Urinary bladder (tissue), 4 donors: ENCODE data around the gene ZNF467. TPM values are rescaled to one million over a fixed set of nuclear protein-coding genes. Genes with fewer than 3 reads are reported as not detected.
A peak's percentile ranks its signal among the peaks of the same experiment; 100 is the strongest.

ENCODE experiments used
- DNase-seq: peaks from one replicate; pipeline ENCODE4 v3.0.0-alpha.2; 2015; ENCODE audit errors: extremely low spot score
- H3K27ac ChIP-seq: one replicate; pipeline ENCODE4 v1.5.1; 2013; ENCODE audit warnings: low read depth, mild to moderate bottlenecking, moderate library complexity
- H3K36me3 ChIP-seq: one replicate; pipeline ENCODE4 v1.6.1; 2013; ENCODE audit warnings: mild to moderate bottlenecking, moderate library complexity; ENCODE audit not compliant: insufficient read depth
- H3K4me1 ChIP-seq: one replicate; pipeline ENCODE4 v1.6.1; 2013; ENCODE audit warnings: mild to moderate bottlenecking, moderate library complexity; ENCODE audit not compliant: insufficient read depth
- H3K4me3 ChIP-seq: one replicate; pipeline ENCODE4 v1.5.1; 2013; ENCODE audit warnings: low read depth, low read length
- WGBS: extraction: QIAGEN DNeasy Blood & Tissue Kit; methylation state at CpG from one replicate; pipeline ENCODE4 v1.1.7; 2013; 5-methylcytosine and 5-hydroxymethylcytosine counted together
- polyA plus RNA-seq: library from polyadenylated mRNA; stranded (reverse); fragments of 200-250 nt; gene quantifications from one replicate; pipeline ENCODE4 v1.2.3, GENCODE V29; 2013
- total RNA-seq: library from RNA; depleted of rRNA; stranded (reverse); fragments of >200 nt; gene quantifications from one replicate; pipeline ENCODE4 v1.2.3, GENCODE V29; 2014
- donor health status: healthy with polysubstance abuse.
- donor health status: healthy.

The ZNF467 gene
- total and polyA plus RNA-seq, 2 donors: 2.1 to 9.5 TPM

- no peak overlapping the region for H3K27ac ChIP-seq
- H3K4me1 ChIP-seq: no peaks in the 10 kb centered on the region
- 73% methylated on average over 19 of the region's 19 CpGs for WGBS
- DNase-seq: no peak
- no peak overlapping the region for H3K4me3 ChIP-seq
- H3K36me3 ChIP-seq: no peaks in the 10 kb centered on the region
Measured at GRCh38 chr7:149777551-149778326, 4.4 kb upstream of the ZNF467 start.

GRCh38 chr7:149776848-149777407, 3.5 kb upstream of the ZNF467 start:
- Histone ChIP-seq H3K27ac (no peak overlapping the region), H3K36me3 (no peaks in the 10 kb centered on the region), H3K4me1 (no peaks in the 10 kb centered on the region), H3K4me3 (no peak overlapping the region)
- no peak for DNase-seq
- 76% methylated on average over 13 of the region's 13 CpGs for WGBS

- no peak overlapping the region for H3K27ac ChIP-seq
- DNase-seq: no peak
- H3K4me1 ChIP-seq: no peaks in the 10 kb centered on the region
- 12% methylated on average over 12 of the region's 12 CpGs for WGBS
- no peaks in the 10 kb centered on the region for H3K36me3 ChIP-seq
- H3K4me3 ChIP-seq: no peak overlapping the region
Measured at GRCh38 chr7:149776289-149776688, 2.9 kb upstream of the ZNF467 start.

GRCh38 chr7:149775176-149775556, 1.8 kb upstream of the ZNF467 start:
- H3K27ac ChIP-seq: no peak overlapping the region
- no peaks in the 10 kb centered on the region for H3K4me1 ChIP-seq
- WGBS: 67% methylated on average over 5 of the region's 5 CpGs
- no peak for DNase-seq
- no peaks in the 10 kb centered on the region for H3K36me3 ChIP-seq
- no peak overlapping the region for H3K4me3 ChIP-seq

- Histone ChIP-seq H3K4me1 (no peaks in the 10 kb centered on the region), H3K4me3 (no peak overlapping the region)
- no peak for DNase-seq
Measured at GRCh38 chr7:149774237-149775175, 1.1 kb upstream of the ZNF467 start.

GRCh38 chr7:149772956-149773434, 393 bp downstream of the ZNF467 start:
- H3K36me3 ChIP-seq: no peaks in the 10 kb centered on the region
- DNase-seq: no peak
- WGBS: 1% methylated on average over 55 of the region's 55 CpGs
- no peak overlapping the region for H3K27ac ChIP-seq
- H3K4me3 ChIP-seq: peak overlapping the region; percentile 79
- no peaks in the 10 kb centered on the region for H3K4me1 ChIP-seq

More at GRCh38 chr7:149774237-149775175, 1.1 kb upstream of the ZNF467 start:
- Histone ChIP-seq H3K36me3 (no peaks in the 10 kb centered on the region), H3K27ac (no peak overlapping the region)
- whole genome bisulfite sequencing: 36% methylated on average over 27 of the region's 27 CpGs

GRCh38 chr7:149772241-149772955, 990 bp downstream of the ZNF467 start:
- peak overlapping the region; percentile 79 for H3K4me3 ChIP-seq

GRCh38 chr7:149771720-149772240, 1.6 kb downstream of the ZNF467 start:
- peak overlapping the region; percentile 79 for H3K4me3 ChIP-seq
- peak overlapping the region; percentile 68 for H3K27ac ChIP-seq
- no peaks in the 10 kb centered on the region for H3K4me1 ChIP-seq
- under 1% methylated on average over 37 of the region's 37 CpGs for WGBS
- H3K36me3 ChIP-seq: no peaks in the 10 kb centered on the region
- peak; percentile 83 for DNase-seq

More at GRCh38 chr7:149772241-149772955, 990 bp downstream of the ZNF467 start:
- no peak overlapping the region for H3K27ac ChIP-seq
- 2% methylated on average over 47 of the region's 47 CpGs for WGBS
- no peaks in the 10 kb centered on the region for H3K4me1 ChIP-seq
- no peaks in the 10 kb centered on the region for H3K36me3 ChIP-seq
- no peak for DNase-seq

- WGBS: 49% methylated on average over 16 of the region's 16 CpGs
- no peak for DNase-seq
- peak overlapping the region; percentile 79 for H3K4me3 ChIP-seq
- no peak overlapping the region for H3K27ac ChIP-seq
- no peaks in the 10 kb centered on the region for H3K36me3 ChIP-seq
- H3K4me1 ChIP-seq: no peaks in the 10 kb centered on the region
Measured at GRCh38 chr7:149770728-149771636, 2.4 kb downstream of the ZNF467 start.

GRCh38 chr7:149769915-149770314, 3.5 kb downstream of the ZNF467 start:
- Histone ChIP-seq H3K36me3 (no peaks in the 10 kb centered on the region), H3K4me3 (no peak overlapping the region), H3K4me1 (no peaks in the 10 kb centered on the region), H3K27ac (no peak overlapping the region)
- WGBS: 95% methylated on average over 2 of the region's 2 CpGs
- DNase-seq: no peak

GRCh38 chr7:149768931-149769330, 4.5 kb downstream of the ZNF467 start:
- no peak overlapping the region for H3K27ac ChIP-seq
- H3K4me3 ChIP-seq: no peak overlapping the region
- no peaks in the 10 kb centered on the region for H3K4me1 ChIP-seq
- 90% methylated on average over 7 of the region's 7 CpGs for WGBS
- DNase-seq: no peak
- no peaks in the 10 kb centered on the region for H3K36me3 ChIP-seq

GRCh38 chr7:149767068-149767467, 6.3 kb downstream of the ZNF467 start:
- Histone ChIP-seq H3K36me3 (no peaks in the 10 kb centered on the region), H3K4me3 (no peak overlapping the region), H3K27ac (no peak overlapping the region), H3K4me1 (no peaks in the 10 kb centered on the region)
- DNase-seq: no peak
- WGBS: 89% methylated on average over 8 of the region's 8 CpGs
